Measurements from ENCODE around the gene PLD1. TPM values are rescaled to one million over a fixed set of nuclear protein-coding genes. Genes with fewer than 3 reads are reported as not detected.

Gene PLD1
- total RNA-seq, 6 donors from 2014 or later = 11.2 to 47.1 (median 15.6) TPM

- TF ChIP-seq EP300 (IDR thresholded peaks at IDR 0.05) (no peak), CTCF (IDR thresholded peaks at IDR 0.05) (no peak)
- 92 to 93% methylated on average over 6 of the region's 6 CpGs for WGBS, 2 donors
- Histone ChIP-seq H3K9me3 (no peaks in the 10 kb centered on the region), H3K27ac (no peak overlapping the region), H3K4me1 (peaks cover 0 to 10% (median 0%) of the 10 kb centered on the region in 4 donors), H3K27me3 (no peaks in the 10 kb centered on the region), H3K4me3 (no peak overlapping the region), H3K36me3 (no peaks in the 10 kb centered on the region)
- ATAC-seq (ENCODE audit: low FRiP score in 2 of 2) (no peak), DNase-seq (no peak)
Observed at GRCh38 chr3:171653701-171654100, 156.6 kb downstream of the PLD1 start.

GRCh38 chr3:171652932-171653331 is 157.4 kb downstream of the PLD1 start:
- H3K27ac ChIP-seq = no peak overlapping the region
- no peaks in the 10 kb centered on the region for H3K36me3 ChIP-seq
- no peak for TF ChIP-seq CTCF (IDR thresholded peaks at IDR 0.05)
- no peak for TF ChIP-seq EP300 (IDR thresholded peaks at IDR 0.05)
- no peak for TF ChIP-seq POLR2A (IDR thresholded peaks at IDR 0.05)
- no peak for TF ChIP-seq POLR2AphosphoS5 (IDR thresholded peaks at IDR 0.05)
- DNase-seq (no peak), ATAC-seq (ENCODE audit: low FRiP score in 2 of 2) (no peak)
- H3K4me1 ChIP-seq = peaks cover 0 to 10% (median 0%) of the 10 kb centered on the region in 4 donors
- H3K4me3 ChIP-seq = no peak overlapping the region
- H3K9me3 ChIP-seq = no peaks in the 10 kb centered on the region
- 84 to 89% methylated on average over 1 of the region's 1 CpG for WGBS, 2 donors
- H3K27me3 ChIP-seq = no peaks in the 10 kb centered on the region

GRCh38 chr3:171649911-171650592 is 160.2 kb downstream of the PLD1 start:
- no peak overlapping the region for H3K4me3 ChIP-seq
- 85 to 86% methylated on average over 10 of the region's 10 CpGs for WGBS, 2 donors
- H3K4me1 ChIP-seq = peaks cover 0 to 10% (median 0%) of the 10 kb centered on the region in 4 donors
- no peaks in the 10 kb centered on the region for H3K27me3 ChIP-seq
- H3K9me3 ChIP-seq = no peaks in the 10 kb centered on the region
- H3K27ac ChIP-seq = no peak overlapping the region
- ATAC-seq (ENCODE audit: low FRiP score in 2 of 2) (no peak), DNase-seq (no peak)
- no peaks in the 10 kb centered on the region for H3K36me3 ChIP-seq
- TF ChIP-seq CTCF (IDR thresholded peaks at IDR 0.05) (no peak), POLR2A (IDR thresholded peaks at IDR 0.05) (no peak), POLR2AphosphoS5 (IDR thresholded peaks at IDR 0.05) (no peak), EP300 (IDR thresholded peaks at IDR 0.05) (no peak)

- TF ChIP-seq EP300 (IDR thresholded peaks at IDR 0.05) (no peak), POLR2A (IDR thresholded peaks at IDR 0.05) (no peak), CTCF (IDR thresholded peaks at IDR 0.05) (no peak), POLR2AphosphoS5 (IDR thresholded peaks at IDR 0.05) (no peak)
- Histone ChIP-seq H3K27me3 (no peaks in the 10 kb centered on the region), H3K9me3 (no peaks in the 10 kb centered on the region), H3K4me1 (peaks cover 0 to 10% (median 0%) of the 10 kb centered on the region in 4 donors), H3K4me3 (no peak overlapping the region), H3K27ac (no peak overlapping the region), H3K36me3 (peaks cover 0 to 4% (median 0%) of the 10 kb centered on the region in 4 donors)
- 80 to 85% methylated on average over 4 of the region's 4 CpGs for WGBS, 2 donors
- ATAC-seq (ENCODE audit: low FRiP score in 2 of 2) (no peak), DNase-seq (no peak)
Observed at GRCh38 chr3:171649267-171649666, 161.0 kb downstream of the PLD1 start.

GRCh38 chr3:171648069-171648468 is 162.2 kb downstream of the PLD1 start:
- peaks cover 0 to 4% (median 0%) of the 10 kb centered on the region in 4 donors for H3K36me3 ChIP-seq
- H3K4me1 ChIP-seq = peaks cover 0 to 10% (median 0%) of the 10 kb centered on the region in 4 donors
- H3K9me3 ChIP-seq = no peaks in the 10 kb centered on the region

More at GRCh38 chr3:171648069-171648468, 162.2 kb downstream of the PLD1 start:
- Histone ChIP-seq H3K27ac (no peak overlapping the region), H3K27me3 (no peaks in the 10 kb centered on the region), H3K4me3 (no peak overlapping the region)
- TF ChIP-seq CTCF (IDR thresholded peaks at IDR 0.05) = no peak
- no peak for TF ChIP-seq POLR2AphosphoS5 (IDR thresholded peaks at IDR 0.05)
- no peak for TF ChIP-seq POLR2A (IDR thresholded peaks at IDR 0.05)
- no peak for TF ChIP-seq EP300 (IDR thresholded peaks at IDR 0.05)
- ATAC-seq (ENCODE audit: low FRiP score in 2 of 2) (no peak), DNase-seq (no peak)
